GM21786 (cell line): Measurements from ENCODE around the gene NKAIN2.

Experiments used
- ATAC-seq: cut with Tn5 transposase; IDR thresholded peaks from one replicate; pipeline ENCODE4 v1.9.1; 2021; ENCODE audit not compliant: unreplicated experiment

The NKAIN2 gene

DNA sequence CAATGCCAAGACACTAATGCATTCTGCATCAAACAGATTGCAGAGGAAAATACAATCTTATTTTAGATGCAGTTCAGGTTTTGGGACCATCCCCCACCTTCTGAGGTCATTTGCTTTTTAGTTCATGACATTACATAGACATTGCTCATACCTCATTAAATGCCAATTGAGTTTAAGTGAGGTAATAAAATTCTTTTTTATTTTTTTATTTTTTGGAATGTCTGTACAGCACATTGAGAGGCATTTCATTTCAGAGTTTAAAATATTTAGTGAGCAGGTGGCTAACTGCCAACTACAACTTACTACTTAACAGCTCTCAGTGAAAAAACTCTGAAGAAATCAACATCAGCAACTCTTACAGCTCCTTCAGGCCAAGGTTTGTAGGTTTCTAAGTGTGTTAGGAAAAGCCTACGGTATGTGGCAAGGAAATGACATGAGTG is 676.3 kb downstream of the NKAIN2 start:
- ATAC-seq = no peak

DNA sequence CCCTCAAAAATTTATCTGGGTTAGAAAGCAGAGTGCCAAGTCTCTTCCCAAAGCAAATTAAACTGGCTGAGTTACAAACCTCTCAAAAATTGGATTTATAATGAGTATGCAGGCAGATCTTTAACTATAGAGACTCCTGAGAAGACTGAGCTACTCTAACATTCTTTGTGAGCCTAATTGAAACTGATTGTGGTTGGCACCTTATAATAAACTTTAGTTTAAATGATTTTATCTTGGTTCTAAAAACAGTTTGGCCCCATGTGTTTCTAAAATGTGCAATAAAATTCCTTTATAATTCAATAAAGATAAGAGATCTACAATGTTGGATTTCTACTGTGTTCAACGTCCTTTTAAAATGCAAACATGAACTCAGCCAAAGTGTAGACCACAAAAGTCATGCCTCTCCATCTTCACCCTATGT is 678.4 kb downstream of the NKAIN2 start:
- no peak for ATAC-seq

DNA sequence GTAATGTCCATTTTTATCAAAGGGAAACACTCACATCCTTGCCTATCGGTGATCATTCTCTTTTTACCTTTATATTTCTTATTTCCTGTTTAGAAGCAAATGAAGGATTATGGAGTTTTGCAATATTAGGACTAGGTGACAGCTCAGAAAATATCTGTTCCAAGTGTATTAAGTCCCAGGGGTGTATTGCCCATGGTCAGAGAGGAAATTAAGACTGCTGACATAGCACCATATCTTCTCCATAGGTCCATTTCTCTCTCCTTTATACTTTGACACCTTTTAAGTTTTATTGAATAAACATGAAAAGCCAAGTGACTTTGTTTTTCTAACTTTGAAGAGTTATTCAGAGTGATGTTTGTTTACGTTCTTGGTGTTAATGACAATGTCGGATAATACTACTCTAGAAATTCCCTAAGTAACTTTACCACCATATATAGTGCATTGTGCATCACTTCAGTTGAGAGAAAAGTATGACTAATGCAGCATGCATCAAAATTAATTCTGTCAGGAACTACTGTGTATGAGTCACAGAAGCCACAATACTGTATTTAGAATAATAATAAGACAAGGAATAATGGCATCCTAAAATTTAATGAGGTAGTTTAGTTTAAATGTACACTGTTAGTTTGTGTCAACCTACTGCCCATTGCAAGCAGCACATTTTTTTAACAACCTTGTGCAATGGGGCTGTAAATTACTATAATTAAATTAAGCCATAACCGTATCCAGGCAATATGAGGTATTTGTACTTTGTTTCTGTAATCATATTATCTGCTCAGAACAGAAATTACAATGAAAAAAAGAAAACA is 684.2 kb downstream of the NKAIN2 start:
- ATAC-seq = no peak

DNA sequence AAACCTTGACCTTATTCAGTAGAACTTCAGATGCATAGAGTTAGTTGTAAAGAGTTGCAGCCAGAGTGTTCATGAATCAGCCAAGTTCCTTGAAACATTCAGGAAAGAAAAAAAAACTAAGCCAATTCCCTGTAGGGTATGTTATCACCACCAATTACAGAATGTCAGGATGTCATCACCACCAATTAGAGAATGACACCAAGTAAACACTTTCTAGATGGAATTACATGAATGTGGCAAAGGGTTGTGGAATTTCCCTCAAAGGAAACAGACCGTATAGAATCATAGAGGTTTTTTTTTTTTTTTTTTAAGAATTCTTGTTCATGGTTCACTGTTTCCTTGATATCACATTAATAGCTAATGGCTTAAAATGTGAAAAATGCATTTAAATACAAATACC is 686.5 kb downstream of the NKAIN2 start:
- ATAC-seq = no peak

DNA sequence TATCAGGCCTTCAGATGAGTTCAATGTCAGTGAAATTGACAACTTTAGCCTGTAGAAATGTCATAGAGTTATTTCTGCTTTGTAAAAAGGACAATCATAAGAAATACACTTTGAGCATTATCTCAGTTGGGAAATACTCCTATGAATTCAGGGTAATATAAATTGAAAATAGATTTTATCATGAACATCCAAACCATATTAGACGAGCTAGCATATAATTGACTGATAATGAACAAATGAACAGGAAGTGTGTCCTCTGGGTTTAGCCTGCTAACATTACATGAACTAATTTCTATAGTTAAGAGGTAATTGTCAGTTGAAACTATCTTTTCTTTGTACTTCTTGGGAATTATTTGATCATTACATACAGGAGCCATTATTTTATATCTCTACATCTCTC is 689.6 kb downstream of the NKAIN2 start:
- ATAC-seq = no peak

DNA sequence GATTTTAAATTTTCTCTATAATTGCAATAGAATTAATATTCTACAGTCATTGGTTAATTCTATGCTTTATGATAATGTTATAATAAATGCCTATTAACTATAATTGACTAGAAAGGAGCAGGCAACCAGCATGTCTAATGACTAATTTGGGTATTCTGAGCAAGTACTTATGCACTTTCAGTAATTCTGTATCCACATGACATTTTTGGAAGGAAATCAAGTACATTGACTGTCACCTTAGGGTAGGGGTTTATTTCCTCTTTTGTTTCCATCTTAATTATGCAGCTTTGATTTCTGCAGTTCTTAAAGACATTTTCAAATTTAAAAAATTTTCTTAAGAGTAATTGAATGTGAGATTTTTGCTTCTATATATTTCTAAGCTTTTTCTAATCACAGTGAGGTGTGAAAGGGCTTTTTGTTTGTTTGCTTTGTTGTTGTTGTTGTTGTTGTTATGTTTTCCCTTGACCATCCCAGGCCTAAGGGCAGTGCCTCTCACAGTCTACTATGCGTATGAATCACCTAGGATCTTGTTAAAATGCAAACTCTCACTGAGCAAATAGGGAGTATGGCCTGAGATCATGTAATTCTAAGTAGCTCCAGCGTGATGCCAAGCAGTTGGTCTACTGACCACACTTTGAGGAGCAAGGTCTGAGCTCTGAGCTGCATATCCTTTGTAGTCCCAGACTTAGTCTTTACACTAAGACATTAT is 691.4 kb downstream of the NKAIN2 start:
- ATAC-seq = no peak

DNA sequence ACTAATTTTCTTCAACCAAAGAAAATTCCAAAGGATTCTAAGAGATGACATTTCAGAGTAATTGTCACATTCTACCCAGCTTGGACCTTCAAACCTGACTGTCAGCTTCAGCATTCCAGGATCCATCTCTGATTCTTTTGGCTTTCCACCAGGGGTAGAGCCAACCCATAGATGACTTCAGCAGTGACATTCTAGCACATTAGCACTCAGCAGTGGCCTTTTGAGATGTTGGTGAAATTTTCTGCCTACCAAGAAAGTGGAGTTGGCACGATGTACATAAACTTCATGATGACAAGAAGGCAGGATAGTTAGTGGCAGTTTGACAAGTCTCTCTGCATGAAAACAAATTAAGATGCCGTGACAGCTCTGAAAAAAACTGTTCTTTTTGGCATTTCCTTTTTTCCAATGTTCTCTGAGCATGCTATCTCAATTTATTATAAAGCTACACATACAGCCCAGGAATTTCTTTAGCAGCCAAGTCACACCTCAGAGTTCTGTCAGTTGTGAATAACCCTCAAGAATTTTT is 692.1 kb downstream of the NKAIN2 start:
- ATAC-seq = no peak

DNA sequence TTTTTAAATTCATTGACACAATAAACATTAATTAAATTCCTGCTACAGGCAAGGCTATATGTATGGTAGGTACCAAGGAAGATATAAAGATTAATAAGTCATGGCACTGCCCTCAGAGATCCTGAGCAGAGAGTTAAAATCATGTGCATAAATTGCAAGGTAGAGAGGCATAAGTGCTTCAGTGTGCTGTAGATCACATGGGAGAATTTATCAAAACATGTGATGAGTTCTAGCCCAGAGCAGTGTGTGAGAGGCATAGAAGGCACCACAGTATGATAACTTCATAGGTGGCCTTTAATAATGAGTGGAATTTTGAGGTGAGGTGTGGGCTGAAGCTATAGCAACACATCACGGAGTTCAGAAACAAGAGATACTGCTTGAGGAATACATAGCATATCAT is 692.7 kb downstream of the NKAIN2 start:
- ATAC-seq = no peak

DNA sequence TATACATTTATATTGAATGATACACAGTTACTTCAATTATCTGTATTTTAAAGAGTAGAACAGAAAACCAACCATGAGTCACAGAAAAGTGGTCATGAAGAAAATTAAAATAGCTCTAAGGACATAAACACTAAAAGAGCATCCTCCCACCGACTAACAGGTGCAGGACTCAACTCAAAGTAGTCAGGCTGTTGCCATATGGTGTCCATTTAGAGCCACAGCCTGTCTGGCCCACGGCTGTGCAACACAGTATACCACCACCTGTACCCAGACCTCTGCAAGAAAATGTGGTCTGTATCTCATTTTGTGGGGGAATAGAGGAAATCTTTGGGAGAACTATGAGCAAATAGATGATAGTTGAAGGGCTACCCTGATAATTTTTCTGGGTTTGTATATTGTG is 708.8 kb downstream of the NKAIN2 start:
- ATAC-seq = no peak

DNA sequence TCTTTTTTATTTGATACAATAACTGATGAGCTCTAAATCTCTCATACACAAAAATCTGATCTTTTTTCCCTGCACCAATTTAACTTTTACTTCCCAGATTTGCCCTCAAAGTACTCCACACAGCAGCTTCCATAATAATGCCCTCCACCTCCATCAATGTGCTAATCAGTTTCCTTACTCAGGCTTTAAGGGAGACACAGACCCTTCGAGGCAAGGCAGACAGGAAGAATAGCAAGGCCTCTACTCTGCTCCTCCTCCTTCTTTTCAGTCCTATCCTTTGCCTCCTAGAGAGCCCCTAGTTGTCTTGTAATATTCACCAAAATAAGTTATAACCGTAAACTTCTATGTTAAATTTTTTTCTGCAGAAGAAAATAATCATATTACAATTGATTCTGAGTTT is 713.7 kb downstream of the NKAIN2 start:
- no peak for ATAC-seq

DNA sequence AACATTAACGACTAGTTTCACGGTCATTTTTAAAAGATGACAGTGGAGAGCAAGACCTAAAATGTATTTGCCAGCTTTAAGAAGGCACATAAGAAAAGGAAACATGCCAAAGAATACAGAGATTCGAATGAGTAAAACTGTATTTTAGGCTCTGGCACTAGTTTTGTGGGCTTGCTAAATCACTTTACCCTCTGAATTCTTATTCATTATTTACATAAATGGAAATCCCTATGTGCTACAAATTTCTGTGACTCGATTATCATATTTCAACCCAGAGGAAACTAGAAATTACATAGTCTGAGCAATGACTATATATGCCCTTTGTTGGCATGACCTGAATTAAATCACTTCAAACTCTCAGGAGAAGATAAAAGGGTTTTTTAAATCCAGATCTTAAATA is 716.8 kb downstream of the NKAIN2 start:
- ATAC-seq = no peak

DNA sequence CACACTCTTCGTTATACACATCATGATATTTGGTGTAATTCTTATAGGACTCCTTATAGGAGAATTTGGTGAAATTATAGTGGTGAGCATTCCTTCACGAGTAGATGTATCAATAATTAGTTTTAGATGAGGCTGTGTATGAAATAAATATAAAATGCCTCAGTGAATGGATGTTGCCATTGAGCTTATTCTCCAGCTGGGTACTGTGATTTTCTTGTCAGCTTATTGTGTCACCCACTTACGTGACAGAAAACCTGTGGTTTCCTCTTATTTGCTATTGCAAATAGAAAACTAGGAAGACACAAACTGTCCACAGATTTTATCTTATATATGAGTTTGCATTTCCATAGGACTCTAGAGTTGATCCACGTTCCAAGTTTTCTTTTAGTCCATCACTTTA is 718.7 kb downstream of the NKAIN2 start:
- no peak for ATAC-seq

DNA sequence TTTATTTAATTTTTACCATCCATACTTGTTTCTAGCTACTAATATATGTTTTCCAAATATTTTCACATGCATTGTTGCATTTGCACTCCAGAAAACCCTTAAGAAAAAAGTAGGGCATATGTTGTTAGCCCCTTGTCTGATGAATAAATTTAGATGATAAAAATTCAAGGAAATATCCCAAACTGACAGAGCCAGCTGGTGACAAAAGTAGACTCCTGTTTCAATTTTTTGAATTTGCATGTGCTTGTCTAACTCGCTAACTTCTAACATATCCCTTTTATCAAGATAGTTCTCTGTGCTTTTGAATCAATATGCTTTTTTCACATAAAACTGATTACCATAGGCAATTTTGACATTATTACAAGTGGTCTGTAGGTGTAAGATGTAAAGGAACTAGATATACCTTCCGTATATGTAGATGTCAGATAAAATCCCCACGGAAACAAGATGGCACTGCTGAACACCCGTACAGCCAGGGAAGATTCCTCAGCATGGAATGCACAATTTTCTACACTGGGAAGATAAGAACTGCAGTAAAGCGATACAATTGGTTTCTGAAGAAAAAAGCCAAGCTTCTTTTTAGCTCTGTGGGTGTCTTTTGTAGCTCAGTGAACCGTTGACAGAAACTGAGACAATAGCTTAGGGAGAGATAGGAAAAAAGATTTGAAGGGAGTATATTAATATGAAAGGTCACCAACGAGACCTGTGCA is 721.0 kb downstream of the NKAIN2 start:
- ATAC-seq = no peak

DNA sequence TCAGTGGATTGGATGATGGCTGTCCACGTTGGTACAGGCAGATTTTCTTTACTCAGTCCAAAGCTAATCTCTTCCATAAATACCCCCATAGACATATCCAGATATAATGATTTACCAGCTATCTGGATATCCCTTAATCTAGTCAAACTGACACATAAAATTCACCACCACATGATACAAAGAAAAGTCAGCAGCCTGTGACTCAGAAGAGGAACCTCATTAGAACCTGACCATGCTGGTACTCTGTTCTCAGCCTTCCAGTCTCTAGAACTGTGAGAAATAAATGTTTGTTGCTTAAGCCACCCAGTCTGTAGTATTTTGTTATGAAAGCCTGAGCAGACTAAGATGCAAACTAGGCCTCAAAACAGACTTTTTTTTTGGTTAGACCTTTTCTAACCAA is 727.3 kb downstream of the NKAIN2 start:
- no peak for ATAC-seq

DNA sequence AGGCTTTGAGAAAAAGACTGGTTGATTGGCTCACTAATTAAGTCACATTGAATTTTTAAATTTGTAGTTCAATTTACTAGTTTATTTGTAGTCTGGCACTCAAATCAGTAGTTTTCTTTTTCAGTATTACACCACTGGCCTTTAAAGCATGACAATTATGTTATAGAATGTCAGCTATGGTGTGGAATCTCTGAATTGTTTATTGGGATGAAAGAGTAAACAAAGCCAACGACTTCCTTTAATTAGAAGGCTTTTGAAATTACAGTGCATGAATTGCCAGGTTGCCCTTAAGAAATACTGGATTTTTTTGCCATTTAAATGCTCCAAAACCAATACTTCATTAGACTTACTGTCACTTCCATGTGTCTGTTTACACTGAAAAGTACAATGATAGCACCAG is 731.6 kb downstream of the NKAIN2 start:
- no peak for ATAC-seq

DNA sequence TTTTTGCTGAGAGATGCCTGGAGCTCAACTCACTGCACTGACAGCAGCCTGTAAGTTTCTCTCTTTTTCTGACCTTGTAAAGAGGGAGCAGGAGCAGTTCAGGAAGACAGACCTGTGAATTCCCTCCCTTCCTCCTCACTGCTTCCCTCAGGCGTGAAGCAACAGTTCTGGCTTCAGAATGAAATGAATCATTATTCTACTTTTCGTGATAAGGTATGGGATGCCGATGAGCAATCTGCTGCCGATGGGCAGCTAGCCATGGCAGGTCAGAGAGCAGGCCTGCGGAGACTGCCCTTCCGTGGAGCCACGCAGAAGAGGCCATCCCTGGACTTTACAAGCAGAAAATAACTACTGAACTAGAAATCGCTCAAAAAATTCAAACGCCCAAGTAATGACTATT is 732.1 kb downstream of the NKAIN2 start:
- ATAC-seq = no peak

DNA sequence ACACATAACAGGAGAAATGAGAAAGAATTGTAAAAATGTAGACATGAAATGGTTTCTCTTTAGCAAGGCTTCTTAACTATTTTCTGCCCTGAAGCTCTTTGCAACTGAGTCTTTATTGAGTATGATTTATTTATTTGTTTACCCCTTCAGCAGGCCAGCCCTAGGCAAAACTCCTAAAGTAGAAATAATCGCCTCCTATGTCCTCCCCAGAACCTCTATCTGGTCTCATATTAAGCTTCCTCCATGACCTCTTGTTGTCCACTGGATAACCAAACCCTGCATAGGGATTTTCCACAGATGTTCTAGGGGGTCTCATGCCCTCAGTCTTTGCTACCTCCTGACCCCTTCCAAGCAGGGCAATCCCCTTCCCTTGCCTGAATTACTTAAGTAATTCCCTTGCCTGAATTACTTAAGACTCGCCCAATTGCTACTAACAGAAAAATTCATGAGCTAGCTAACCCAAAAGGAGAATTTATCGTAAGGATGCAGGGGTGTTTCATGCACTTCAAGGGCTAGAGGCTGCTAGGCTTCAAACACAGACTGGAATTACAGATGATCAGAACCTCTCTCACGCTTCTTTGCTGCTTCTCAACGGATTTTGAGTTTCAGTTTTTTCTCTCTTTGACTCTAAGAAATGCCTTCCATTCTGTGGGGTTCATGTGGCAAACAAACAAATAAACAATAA is 732.6 kb downstream of the NKAIN2 start:
- no peak for ATAC-seq

DNA sequence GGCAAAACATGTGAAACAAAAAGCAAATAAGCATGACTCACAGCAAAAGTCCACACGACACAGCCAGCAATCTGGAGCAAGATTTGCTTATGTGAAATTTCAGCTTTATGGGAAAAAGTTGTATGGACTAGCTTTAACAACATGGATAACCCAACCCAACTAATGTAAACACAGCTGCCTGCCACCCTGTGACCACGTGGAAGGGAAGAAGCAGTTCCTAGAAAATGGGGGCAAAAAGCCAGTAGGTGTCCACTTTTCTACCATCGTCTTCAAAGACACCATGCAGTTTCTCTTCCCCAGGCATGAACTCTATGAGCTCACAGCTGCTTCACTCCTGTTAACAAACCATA is 733.2 kb downstream of the NKAIN2 start:
- no peak for ATAC-seq

DNA sequence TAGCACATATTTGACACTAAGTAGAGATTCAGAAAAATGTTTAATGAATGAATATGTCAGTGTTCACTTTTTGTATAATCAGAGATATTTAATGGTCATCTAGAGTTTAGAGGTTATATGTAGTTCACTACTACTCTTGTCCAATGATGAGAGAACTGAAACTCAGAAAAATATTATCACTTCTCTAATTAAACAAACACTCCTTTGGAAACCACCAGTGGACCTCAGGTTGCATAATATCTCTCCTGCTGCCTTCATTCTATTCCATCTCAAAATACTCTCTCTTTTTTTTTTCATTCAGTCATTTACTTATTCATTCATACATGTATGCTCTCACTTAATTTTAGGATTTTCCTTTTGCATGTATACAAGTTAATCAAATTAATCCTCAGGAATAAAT is 735.4 kb downstream of the NKAIN2 start:
- no peak for ATAC-seq

DNA sequence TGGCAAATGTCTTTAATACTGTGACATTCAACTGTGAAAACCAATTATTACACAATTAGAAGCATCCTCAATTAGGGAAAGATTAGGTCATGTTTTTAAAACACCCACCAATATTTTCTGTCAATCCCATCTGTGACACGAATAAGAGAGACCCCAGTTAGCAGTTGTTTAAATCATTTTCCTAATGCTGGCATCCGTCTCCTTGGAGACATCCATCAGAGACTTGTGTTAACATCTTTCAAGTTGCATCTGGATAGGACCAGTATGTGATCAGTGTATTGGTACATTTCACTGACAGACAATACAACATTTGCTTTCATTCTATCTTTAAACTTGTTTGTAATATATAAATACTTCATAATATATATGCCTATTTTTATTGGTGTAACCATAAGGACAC is 737.9 kb downstream of the NKAIN2 start:
- ATAC-seq = no peak

DNA sequence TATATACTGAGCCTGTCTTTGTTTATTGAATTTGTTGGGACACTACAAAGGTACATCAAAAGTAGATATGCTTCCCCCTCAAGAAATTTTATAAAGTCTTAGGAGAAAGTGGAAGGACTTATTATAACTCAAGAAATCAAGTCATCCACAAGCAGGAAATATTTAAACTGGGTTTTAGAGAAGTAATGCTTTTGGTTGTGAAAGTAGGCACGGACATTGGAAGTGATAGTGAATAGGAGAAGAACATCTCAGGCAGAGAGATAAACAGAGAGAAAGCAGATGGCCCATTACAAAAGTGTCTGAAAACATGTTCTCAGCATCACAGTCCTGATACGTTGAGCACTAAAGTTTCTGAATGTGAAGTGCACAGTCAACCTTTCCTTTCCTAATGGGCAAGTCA is 742.9 kb downstream of the NKAIN2 start:
- ATAC-seq = no peak
